H1 (cell line): ENCODE results near the gene SLC22A23. TPM values are rescaled to one million over a fixed set of nuclear protein-coding genes. Genes with fewer than 3 reads are reported as not detected.

Experiments
- CTCF ChIA-PET: fragments of 300-600 bp; sonication (Branson Sonifier 250); formaldehyde crosslinking; loops from one replicate; lab custom pipeline; 2021; ENCODE audit not compliant: partially characterized antibody; lab: Charles Lee
- POLR2A ChIA-PET: fragments of 300-600 bp; sonication (Branson Sonifier 250); formaldehyde crosslinking; loops from one replicate; lab custom pipeline; 2021; ENCODE audit warnings: inconsistent platforms; ENCODE audit not compliant: partially characterized antibody; lab: Charles Lee
- DNase-seq, 2 experiments: peaks; one replicate each; pipeline versions ENCODE4 v3.0.0 to v3.0.0-alpha.2; 2010 to 2022; ENCODE audit warnings: low spot score in 2 of 2, low read depth in 1 of 2, mixed read lengths in 1 of 2
- FAIRE-seq: peaks from 2 replicates; lab custom pipeline; 2011; peaks lifted over from hg19 to GRCh38; lab: Jason Lieb, UNC
- H2AFZ ChIP-seq: 2 replicates; pipeline ENCODE4 v1.8.1; 2012; ENCODE audit warnings: low read length, inconsistent platforms
- H2AK5ac ChIP-seq: 2 replicates; pipeline ENCODE4 v1.6.1; 2013; ENCODE audit warnings: low read depth, low read length
- H2BK120ac ChIP-seq: replicated peaks from 2 replicates; pipeline ENCODE3; 2013; ENCODE audit warnings: low read depth, low read length, inconsistent platforms
- H2BK12ac ChIP-seq: 2 replicates; pipeline ENCODE4 v1.6.1; 2013; ENCODE audit warnings: low read depth, low read length
- H2BK15ac ChIP-seq: 2 replicates; pipeline ENCODE4 v1.6.1; 2013; ENCODE audit warnings: low read length
- H2BK20ac ChIP-seq: 2 replicates; pipeline ENCODE4 v1.6.1; 2013; ENCODE audit warnings: low read length
- H2BK5ac ChIP-seq: 2 replicates; pipeline ENCODE4 v1.6.1; 2013; ENCODE audit warnings: low read depth, low read length
- H3K14ac ChIP-seq: 2 replicates; pipeline ENCODE4 v1.6.1; 2013; ENCODE audit warnings: inconsistent platforms; ENCODE audit not compliant: insufficient read length
- H3K18ac ChIP-seq: 2 replicates; pipeline ENCODE4 v1.6.1; 2013; ENCODE audit warnings: low read length; ENCODE audit errors: extremely low read depth
- H3K23ac ChIP-seq: 2 replicates; pipeline ENCODE4 v1.6.1; 2013; ENCODE audit warnings: inconsistent platforms; ENCODE audit not compliant: insufficient read length
- H3K23me2 ChIP-seq: 2 replicates; pipeline ENCODE4 v1.6.1; 2013; ENCODE audit warnings: low read depth, low read length
- H3K27ac ChIP-seq: 2 replicates; pipeline ENCODE4 v1.6.1; 2011; ENCODE audit warnings: low read depth, low read length, inconsistent platforms
- H3K27me3 ChIP-seq, 4 experiments: replicated peaks in 1 of 4; 1 replicate in 1 of 4; 2 replicates in 3 of 4; pipeline versions ENCODE4 v1.6.1 to v1.8.1; 2011 to 2013; ENCODE audit warnings: low read length in 3 of 4, mild to moderate bottlenecking in 3 of 4, inconsistent platforms in 2 of 4, mixed read lengths in 2 of 4, moderate library complexity in 1 of 4; ENCODE audit not compliant: control insufficient read depth in 3 of 4, insufficient read depth in 3 of 4; ENCODE audit errors: extremely low read depth in 1 of 4
- H3K36me3 ChIP-seq, 4 experiments: 2 replicates each; pipeline versions ENCODE4 v1.6.1 to v1.8.1; 2011 to 2013; ENCODE audit warnings: mild to moderate bottlenecking in 4 of 4, low read length in 3 of 4, moderate library complexity in 2 of 4, control low read depth in 1 of 4, inconsistent platforms in 1 of 4; ENCODE audit not compliant: insufficient read depth in 4 of 4, control insufficient read depth in 2 of 4
- H3K4ac ChIP-seq: replicated peaks from 2 replicates; pipeline ENCODE3; 2013; ENCODE audit warnings: low read length, low read depth, mixed read lengths, inconsistent platforms; ENCODE audit not compliant: insufficient read length
- H3K4me1 ChIP-seq, 4 experiments: replicated peaks in 1 of 4; 1 replicate in 1 of 4; 2 replicates in 3 of 4; pipeline versions ENCODE4 v1.6.1 to v1.8.1; 2011 to 2013; ENCODE audit warnings: low read length in 3 of 4, inconsistent platforms in 2 of 4, mixed read lengths in 1 of 4; ENCODE audit not compliant: insufficient read depth in 4 of 4, control insufficient read depth in 3 of 4
- H3K4me2 ChIP-seq, 2 experiments: 2 replicates each; pipeline versions ENCODE4 v1.6.1 to v1.8.1; 2011 to 2013; ENCODE audit warnings: low read depth in 2 of 2, low read length in 2 of 2, control low read depth in 1 of 2, inconsistent platforms in 1 of 2, mild to moderate bottlenecking in 1 of 2; ENCODE audit not compliant: insufficient read depth in 1 of 2
- H3K4me3 ChIP-seq, 4 experiments: fragments of 200-600, 300-600 bp in 1 of 4; sonication (generic), shearing (Covaris generic), sonication (Bioruptor Twin) in 1 of 4; 2 replicates each; pipeline versions ENCODE4 v1.5.1 to v1.8.1; 2011 to 2016; ENCODE audit warnings: low read length in 4 of 4, low read depth in 3 of 4, control low read depth in 2 of 4, inconsistent platforms in 2 of 4, mild to moderate bottlenecking in 2 of 4, mixed read lengths in 1 of 4, moderate library complexity in 1 of 4; ENCODE audit not compliant: insufficient read depth in 2 of 4; ENCODE audit errors: extremely low read depth in 1 of 4
- H3K56ac ChIP-seq: replicated peaks from 2 replicates; pipeline ENCODE3; 2013; ENCODE audit warnings: low read depth, mild to moderate bottlenecking, mixed read lengths, low read length, inconsistent platforms; ENCODE audit not compliant: insufficient read length
- H3K79me1 ChIP-seq: 2 replicates; pipeline ENCODE4 v1.6.1; 2013; ENCODE audit warnings: low read depth, low read length, control low read depth
- H3K79me2 ChIP-seq, 2 experiments: 2 replicates each; pipeline versions ENCODE4 v1.6.1 to v1.8.1; 2012 to 2013; ENCODE audit warnings: low read length in 2 of 2, mild to moderate bottlenecking in 2 of 2, inconsistent platforms in 1 of 2; ENCODE audit not compliant: insufficient read depth in 2 of 2, control insufficient read depth in 1 of 2
- H3K9ac ChIP-seq, 4 experiments: replicated peaks in 1 of 4; 1 replicate in 1 of 4; 2 replicates in 3 of 4; pipeline versions ENCODE4 v1.6.1 to v1.8.1; 2011 to 2013; ENCODE audit warnings: low read depth in 3 of 4, low read length in 3 of 4, control low read depth in 2 of 4, mild to moderate bottlenecking in 2 of 4, moderate library complexity in 2 of 4, inconsistent platforms in 1 of 4; ENCODE audit errors: extremely low read depth in 1 of 4
- H3K9me3 ChIP-seq, 2 experiments: 2 replicates each; pipeline versions ENCODE4 v1.6.1 to v1.8.1; 2012 to 2013; ENCODE audit warnings: mild to moderate bottlenecking in 2 of 2, moderate library complexity in 2 of 2, control low read depth in 1 of 2, inconsistent platforms in 1 of 2, low read depth in 1 of 2, low read length in 1 of 2, mixed read lengths in 1 of 2; ENCODE audit not compliant: insufficient read depth in 2 of 2
- H4K20me1 ChIP-seq, 2 experiments: replicated peaks in 1 of 2; 2 replicates each; pipeline versions ENCODE3 to v1.8.1; 2011 to 2013; ENCODE audit warnings: inconsistent platforms in 2 of 2, low read length in 2 of 2, mild to moderate bottlenecking in 1 of 2; ENCODE audit not compliant: insufficient read depth in 2 of 2, control insufficient read depth in 1 of 2
- H4K5ac ChIP-seq: 2 replicates; pipeline ENCODE4 v1.6.1; 2013; ENCODE audit warnings: low read length, low read depth, mixed read lengths, inconsistent platforms; ENCODE audit not compliant: insufficient read length
- H4K8ac ChIP-seq: 2 replicates; pipeline ENCODE4 v1.8.0; 2013; ENCODE audit warnings: mild to moderate bottlenecking, moderate library complexity, low read length, inconsistent platforms; ENCODE audit not compliant: insufficient read depth; ENCODE audit errors: extremely low read depth
- H4K91ac ChIP-seq: replicated peaks from 2 replicates; pipeline ENCODE3; 2013; ENCODE audit warnings: low read length, mixed read lengths, inconsistent platforms; ENCODE audit not compliant: insufficient read length
- CTCF ChIP-seq, 3 experiments: IDR thresholded peaks; 1 replicate in 2 of 3; 2 replicates in 1 of 3; pipeline versions ENCODE4 v1.5.1 to v1.6.1; 2011; ENCODE audit warnings: low read length in 3 of 3, mild to moderate bottlenecking in 3 of 3, inconsistent platforms in 2 of 3, low read depth in 1 of 3, moderate library complexity in 1 of 3; ENCODE audit not compliant: insufficient read depth in 1 of 3; ENCODE audit errors: control extremely low read depth in 1 of 3
- MAFK ChIP-seq: IDR thresholded peaks from 2 replicates; pipeline ENCODE4 v1.6.1; 2012; ENCODE audit warnings: low read depth, mild to moderate bottlenecking, improper control_type of control experiment, low read length
- RAD21 ChIP-seq, 2 experiments: IDR thresholded peaks in 1 of 2; conservative IDR thresholded peaks in 1 of 2; 2 replicates each; pipeline ENCODE4 v1.6.1; 2011; ENCODE audit warnings: low read depth in 2 of 2, low read length in 2 of 2, improper control_type of control experiment in 1 of 2, inconsistent platforms in 1 of 2, mild to moderate bottlenecking in 1 of 2, moderate library complexity in 1 of 2
- WGBS, 2 experiments: shearing (Covaris generic) in 1 of 2; methylation state at CpG; one replicate each; pipeline versions ENCODE4 v1.1.6 to v1.1.7; 2013 to 2015; ENCODE audit warnings: low lambda C conversion rate in 2 of 2, mixed read lengths in 2 of 2, inconsistent platforms in 1 of 2, low coverage in 1 of 2, missing lambda C conversion rate in 1 of 2; ENCODE audit not compliant: insufficient replicate concordance in 2 of 2, insufficient coverage in 1 of 2, insufficient read length in 1 of 2; ENCODE audit errors: extremely low coverage in 1 of 2, missing lambda C conversion rate in 1 of 2; 5-methylcytosine and 5-hydroxymethylcytosine counted together
- polyA plus RNA-seq, 7 experiments: library from polyadenylated mRNA; depleted of rRNA in 3 of 7; stranded (reverse) in 5 of 7; unstranded in 2 of 7; fragments of >200 nt in 5 of 7; fragments of 200-250 nt in 2 of 7; gene quantifications; 1 replicate in 5 of 7; 2 replicates in 1 of 7; 4 replicates in 1 of 7; pipeline versions ENCODE4 v1.2.1 to v1.2.3, GENCODE V29; 2011 to 2013; ENCODE audit warnings: missing spikeins in 2 of 7, mixed read lengths in 2 of 7
- total RNA-seq: library from RNA; stranded (reverse); fragmentation: NEBNext Ultra II Directional; extraction: Animal tissue kit (Norgen Biotek cat#: 25700); gene quantifications from 2 replicates; pipeline ENCODE4 v1.2.1, GENCODE V29; 2021

The SLC22A23 gene
- total and polyA plus RNA-seq, 2 of the 8 experiments (the other 6 are each of a cell fraction or from before 2014, with no cell fraction given) = 9.9 to 38.4 TPM

- peaks cover 0 to 7% (median 0%) of the 10 kb centered on the region in 4 experiments; a peak in 2 of 8 replicates for H3K36me3 ChIP-seq
- no peak overlapping the region for H3K9ac ChIP-seq
- no peak overlapping the region for H2BK15ac ChIP-seq
- no peak overlapping the region for H3K14ac ChIP-seq
- no peak overlapping the region for H3K4me3 ChIP-seq
- H3K23me2 ChIP-seq = peaks cover 2% of the 10 kb centered on the region; the same call in 1 of the 2 replicates
- H2AFZ ChIP-seq = no peak overlapping the region
- H3K56ac ChIP-seq = no peak overlapping the region
- H3K4me1 ChIP-seq = peaks cover 0 to 19% (median 16%) of the 10 kb centered on the region in 4 experiments; a peak in 6 of 7 replicates
- DNase-seq (peak in 1 of 2 experiments; percentile 92), FAIRE-seq (peak; percentile 24)
- H4K91ac ChIP-seq = peak overlapping the region; percentile 22
- no peak overlapping the region for H3K27ac ChIP-seq
- peak overlapping the region; percentile 4; the same call in 1 of the 2 replicates for H2BK5ac ChIP-seq
- H3K18ac ChIP-seq = no peak overlapping the region
- no peak overlapping the region for H4K8ac ChIP-seq
- H3K27me3 ChIP-seq = no peaks in the 10 kb centered on the region
- H2AK5ac ChIP-seq = no peak overlapping the region
- no peak overlapping the region for H3K23ac ChIP-seq
- WGBS, 2 experiments = 63% methylated on average over 15 of the region's 15 CpGs; no CpG with 5 or more reads in 1 of the 2 experiments
- TF ChIP-seq CTCF (IDR thresholded peaks at IDR 0.05; ENCODE audit: control extremely low read depth in 1 of 3, insufficient read depth in 1 of 3, low read depth in 1 of 3, low read length in 3 of 3) = peak; percentile 84 to 95 (median 84)
- TF ChIP-seq MAFK = no peak
- TF ChIP-seq RAD21 (IDR thresholded peaks at IDR 0.05 in 1 of 2, conservative IDR thresholded peaks at IDR 0.05 in 1 of 2; ENCODE audit: low read depth in 2 of 2, low read length in 2 of 2) = peak; percentile 83 to 88
- no peak overlapping the region for H2BK12ac ChIP-seq
- H3K4ac ChIP-seq = no peak overlapping the region
- H3K79me2 ChIP-seq = peaks cover 0 to 18% of the 10 kb centered on the region in 2 experiments; a peak in 2 of 4 replicates
- H3K4me2 ChIP-seq = no peak overlapping the region
- H3K9me3 ChIP-seq = peaks cover 0 to 6% of the 10 kb centered on the region in 2 experiments; a peak in 3 of 4 replicates
- no peaks in the 10 kb centered on the region; the same call in 1 of the 2 replicates for H3K79me1 ChIP-seq
- no peak overlapping the region for H2BK20ac ChIP-seq
- H4K20me1 ChIP-seq = no peaks in the 10 kb centered on the region
- no peak overlapping the region for H2BK120ac ChIP-seq
- CTCF ChIA-PET = interaction anchor here (0.5 to 8.1 kb wide), 38 partner anchors 9 to 437 kb away, joined by 3 to 64 read pairs (median 5); partner anchors contain the start of gene SLC22A23
- no peak overlapping the region for H4K5ac ChIP-seq
- POLR2A ChIA-PET = interaction anchor here (1.3 kb wide), 1 partner anchor 10 kb away, joined by 3 read pairs; no protein-coding TSS in a partner anchor
These were observed 46.2 kb downstream of the SLC22A23 start for GRCh38 chr6:3410385-3411360.
